SU-DHL-6 (cell line): ENCODE data around the gene LSP1.

Source experiments
- CTCF ChIP-seq: fragments of 200-600 bp; sonication (generic); IDR thresholded peaks from one replicate; pipeline ENCODE4 v1.5.1; 2017; ENCODE audit warnings: antibody characterized with exemption, mild to moderate bottlenecking, low read length, moderate library complexity; ENCODE audit not compliant: insufficient read depth, poor library complexity, severe bottlenecking
- EZH2phosphoT487 ChIP-seq: fragments of 200-600 bp; sonication (generic), shearing (Covaris generic); conservative IDR thresholded peaks from 2 replicates; pipeline ENCODE4 v1.6.1; 2018; ENCODE audit warnings: mild to moderate bottlenecking, antibody characterized with exemption, low read length, moderate library complexity, mixed read lengths

GRCh38 chr11:1854949-1855885, 2.3 kb downstream of the LSP1 start:
- TF ChIP-seq CTCF, result no peak
- TF ChIP-seq EZH2phosphoT487, result no peak
